K562 treated with DMSO at 1 percent for 4 hours (cell line): ENCODE results near the gene DAPL1. TPM values are rescaled to one million over a fixed set of nuclear protein-coding genes. Genes with fewer than 3 reads are reported as not detected.

Experiments
- total RNA-seq: library from RNA; unstranded; fragments of 300-600 nt; gene quantifications from 2 replicates; pipeline ENCODE4 v1.2.3, GENCODE V29; 2022; ENCODE audit not compliant: insufficient read depth

The DAPL1 gene
- not detected in 2 replicates for total RNA-seq

GRCh38 chr2:158795195-158795924 lies at the start of gene DAPL1:
TSS of gene DAPL1 (plus strand) at chr2:158795317. CDS start at chr2:158795373, 56 bp downstream.

Other genes starting within 250 kb of the DAPL1 start
- gene TANC1, start 173.3 kb downstream of the DAPL1 start, total RNA-seq = 0.29 and 0.40 TPM in 2 replicates